Tibial nerve (tissue), 4 donors: ENCODE data around the gene BRSK2. TPM values are rescaled to one million over a fixed set of nuclear protein-coding genes. Genes with fewer than 3 reads are reported as not detected.

Source experiments
- DNase-seq, 2 donors: peaks; one replicate each; pipeline ENCODE4 v3.0.0-alpha.2; 2019; ENCODE audit warnings: low spot score in 2 of 2
- H3K27ac ChIP-seq, 4 donors: fragments of 200-600 bp; sonication (generic) in 3 of 4; one replicate each; pipeline ENCODE4 v1.5.1; 2017 to 2019; ENCODE audit warnings: mild to moderate bottlenecking in 1 of 4
- H3K27me3 ChIP-seq, 2 donors: fragments of 200-600 bp; sonication (generic) in 1 of 2; one replicate each; pipeline versions ENCODE4 v1.5.1 to v1.6.0; 2017 to 2019
- H3K36me3 ChIP-seq, 3 donors: fragments of 200-600 bp; sonication (generic); one replicate each; pipeline ENCODE4 v1.5.1; 2018 to 2019
- H3K4me1 ChIP-seq, 4 donors: fragments of 200-600 bp; sonication (generic) in 3 of 4; one replicate each; pipeline ENCODE4 v1.5.1; 2017 to 2019
- H3K4me3 ChIP-seq, 4 donors: fragments of 200-600 bp; sonication (generic) in 3 of 4; one replicate each; pipeline ENCODE4 v1.5.1; 2017 to 2019; ENCODE audit warnings: mild to moderate bottlenecking in 1 of 4, moderate library complexity in 1 of 4
- H3K9me3 ChIP-seq, 4 donors: fragments of 200-600 bp; sonication (generic) in 3 of 4; one replicate each; pipeline ENCODE4 v1.5.1; 2017 to 2019
- EP300 ChIP-seq, 2 donors: sonication (generic); formaldehyde crosslinking; IDR thresholded peaks; one replicate each; pipeline ENCODE4 v1.6.1; 2017; ENCODE audit warnings: antibody characterized with exemption in 2 of 2, mild to moderate bottlenecking in 1 of 2
- POLR2A ChIP-seq, 2 donors: fragments of 450-650 bp; IDR thresholded peaks; one replicate each; pipeline ENCODE4 v1.6.1; 2017; ENCODE audit warnings: antibody characterized with exemption in 2 of 2, mild to moderate bottlenecking in 2 of 2, moderate library complexity in 2 of 2
- WGBS, 2 donors: methylation state at CpG; one replicate each; pipeline ENCODE4 v1.1.5; 2018; 5-methylcytosine and 5-hydroxymethylcytosine counted together
- total RNA-seq, 4 donors: library from RNA; depleted of rRNA; stranded (reverse); fragments of >200 nt; gene quantifications; one replicate each; pipeline ENCODE4 v1.1.0, GENCODE V29; 2016
- TF ChIP-seq, protein P1 (sequence below), 5 experiments: fragments of 200-600 bp in 3 of 5; fragments of 450-650 bp in 2 of 5; sonication (generic) in 3 of 5; IDR thresholded peaks; one replicate each; pipeline ENCODE4 v1.5.1; 2016 to 2019; ENCODE audit warnings: antibody characterized with exemption in 5 of 5, mild to moderate bottlenecking in 3 of 5, moderate library complexity in 2 of 5

Gene BRSK2
- total RNA-seq, 4 donors from 2014 or later, result 2.4 to 7.8 (median 4.6) TPM

DNA sequence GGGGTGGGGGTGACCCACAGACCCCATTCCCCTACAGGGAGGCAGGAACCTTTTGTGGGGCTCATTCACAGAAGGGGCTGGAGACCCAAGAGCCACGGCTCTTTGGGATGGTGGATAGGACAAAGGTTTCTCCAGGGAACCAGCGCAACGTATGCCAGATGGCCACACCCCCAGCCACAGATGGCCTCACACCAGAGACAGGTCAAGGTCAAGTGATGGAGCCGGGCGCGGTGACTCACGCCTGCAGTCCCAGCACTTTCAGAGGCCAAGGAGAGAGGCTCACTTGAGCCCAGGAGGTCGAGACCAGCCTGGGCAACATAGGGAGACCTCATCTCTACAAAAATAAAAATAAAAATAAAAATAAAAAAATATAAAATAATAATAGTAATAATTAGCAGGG lies 17.1 kb upstream of the BRSK2 start:
- 79 to 84% methylated on average over 8 of the region's 8 CpGs for WGBS, 2 donors
- no peak overlapping the region for H3K4me3 ChIP-seq
- TF ChIP-seq EP300 (IDR thresholded peaks at IDR 0.05) (no peak), POLR2A (IDR thresholded peaks at IDR 0.05) (no peak)
- TF ChIP-seq, protein P1, sequence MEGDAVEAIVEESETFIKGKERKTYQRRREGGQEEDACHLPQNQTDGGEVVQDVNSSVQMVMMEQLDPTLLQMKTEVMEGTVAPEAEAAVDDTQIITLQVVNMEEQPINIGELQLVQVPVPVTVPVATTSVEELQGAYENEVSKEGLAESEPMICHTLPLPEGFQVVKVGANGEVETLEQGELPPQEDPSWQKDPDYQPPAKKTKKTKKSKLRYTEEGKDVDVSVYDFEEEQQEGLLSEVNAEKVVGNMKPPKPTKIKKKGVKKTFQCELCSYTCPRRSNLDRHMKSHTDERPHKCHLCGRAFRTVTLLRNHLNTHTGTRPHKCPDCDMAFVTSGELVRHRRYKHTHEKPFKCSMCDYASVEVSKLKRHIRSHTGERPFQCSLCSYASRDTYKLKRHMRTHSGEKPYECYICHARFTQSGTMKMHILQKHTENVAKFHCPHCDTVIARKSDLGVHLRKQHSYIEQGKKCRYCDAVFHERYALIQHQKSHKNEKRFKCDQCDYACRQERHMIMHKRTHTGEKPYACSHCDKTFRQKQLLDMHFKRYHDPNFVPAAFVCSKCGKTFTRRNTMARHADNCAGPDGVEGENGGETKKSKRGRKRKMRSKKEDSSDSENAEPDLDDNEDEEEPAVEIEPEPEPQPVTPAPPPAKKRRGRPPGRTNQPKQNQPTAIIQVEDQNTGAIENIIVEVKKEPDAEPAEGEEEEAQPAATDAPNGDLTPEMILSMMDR (IDR thresholded peaks at IDR 0.05), result no peak
- DNase-seq, result no peak
- H3K36me3 ChIP-seq, result no peaks in the 10 kb centered on the region
- no peak overlapping the region for H3K27ac ChIP-seq
- H3K9me3 ChIP-seq, result peaks cover 0 to 5% (median 0%) of the 10 kb centered on the region in 4 donors
- H3K4me1 ChIP-seq, result no peaks in the 10 kb centered on the region
- no peaks in the 10 kb centered on the region for H3K27me3 ChIP-seq

DNA sequence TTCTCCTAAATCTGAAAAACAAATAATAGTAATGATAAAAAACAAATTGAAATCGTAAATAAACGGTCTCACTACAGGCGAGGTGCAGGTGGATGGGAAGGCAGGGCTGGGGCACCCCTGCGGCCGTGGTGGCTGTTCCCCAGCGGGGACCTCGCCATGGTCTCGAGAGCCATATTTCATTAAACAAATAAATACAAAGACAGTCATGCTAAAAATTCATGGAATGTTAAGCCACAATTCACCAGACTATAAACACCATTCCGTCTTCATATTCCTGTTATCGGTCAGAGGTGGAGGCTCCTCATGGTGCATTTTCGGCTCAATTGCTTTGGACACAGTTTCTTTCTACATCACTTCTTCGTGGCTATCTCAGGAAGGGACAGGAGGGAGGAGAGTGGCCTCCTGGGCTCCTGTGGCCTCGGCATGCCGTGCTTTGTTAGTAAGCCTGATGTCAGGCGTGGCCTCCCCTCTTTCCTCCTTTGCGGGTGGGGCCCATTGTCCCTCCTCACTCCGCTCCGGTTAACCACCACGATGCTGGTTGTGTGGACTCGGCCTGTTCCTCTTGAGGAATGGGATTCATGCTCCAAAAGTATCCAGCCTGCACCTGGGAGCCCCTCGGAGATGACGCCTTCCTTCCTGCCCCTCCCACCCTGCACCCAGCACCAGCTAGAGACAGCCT lies 16.1 kb upstream of the BRSK2 start:
- Histone ChIP-seq H3K27ac (no peak overlapping the region), H3K9me3 (no peaks in the 10 kb centered on the region), H3K27me3 (no peaks in the 10 kb centered on the region), H3K36me3 (no peaks in the 10 kb centered on the region), H3K4me1 (no peaks in the 10 kb centered on the region), H3K4me3 (no peak overlapping the region)
- TF ChIP-seq POLR2A (IDR thresholded peaks at IDR 0.05) (no peak), EP300 (IDR thresholded peaks at IDR 0.05) (no peak)
- TF ChIP-seq, protein P1 (IDR thresholded peaks at IDR 0.05), result no peak
- DNase-seq, result no peak
- WGBS, 2 donors, result 53 to 56% methylated on average over 22 of the region's 22 CpGs

DNA sequence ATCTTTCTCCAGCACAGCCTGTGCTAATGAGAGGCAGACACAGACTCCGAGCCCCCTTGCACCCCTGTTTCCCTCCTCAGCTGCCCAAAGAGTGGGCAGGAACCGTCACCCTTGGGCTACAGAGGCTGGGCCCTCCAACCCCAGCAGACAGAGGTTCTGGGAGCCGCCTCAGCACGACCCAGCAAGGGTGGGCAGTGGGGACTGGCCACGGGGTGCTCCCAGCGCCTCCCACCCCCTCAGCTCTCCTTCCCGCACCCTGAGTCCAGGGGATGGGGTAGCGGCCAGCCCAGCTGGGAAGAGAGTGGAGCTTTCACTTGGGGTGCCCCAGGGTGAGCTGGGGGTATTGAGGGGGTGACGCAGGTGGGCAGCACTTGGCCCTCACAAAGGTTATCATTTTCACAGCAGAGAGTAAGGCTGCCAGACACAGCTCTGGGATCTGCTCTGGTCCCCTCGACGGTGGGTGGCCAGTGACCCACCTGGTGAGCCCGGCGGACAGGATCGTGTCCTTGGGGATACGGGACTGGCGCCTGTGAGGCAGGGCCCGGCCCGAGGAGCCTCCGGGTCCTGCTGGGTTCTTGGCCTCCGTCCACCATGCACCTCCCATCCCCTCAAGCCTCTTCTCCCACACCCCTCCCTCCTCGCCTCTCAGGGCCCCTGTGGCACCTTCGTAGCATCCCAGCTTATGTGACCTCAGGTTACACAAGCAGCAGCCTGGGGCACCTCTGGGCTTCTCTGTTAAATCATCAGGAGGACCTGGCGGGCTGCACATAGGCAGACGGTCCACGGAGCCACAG lies 14.4 kb upstream of the BRSK2 start:
- Histone ChIP-seq H3K4me3 (no peak overlapping the region), H3K4me1 (no peaks in the 10 kb centered on the region), H3K27me3 (no peaks in the 10 kb centered on the region), H3K27ac (no peak overlapping the region), H3K36me3 (no peaks in the 10 kb centered on the region), H3K9me3 (peaks cover 0 to 9% (median 0%) of the 10 kb centered on the region in 4 donors)
- WGBS, 2 donors, result 87 to 88% methylated on average over 25 of the region's 25 CpGs
- TF ChIP-seq EP300 (IDR thresholded peaks at IDR 0.05) (no peak), POLR2A (IDR thresholded peaks at IDR 0.05) (no peak)
- TF ChIP-seq, protein P1 (IDR thresholded peaks at IDR 0.05), result no peak
- no peak for DNase-seq

DNA sequence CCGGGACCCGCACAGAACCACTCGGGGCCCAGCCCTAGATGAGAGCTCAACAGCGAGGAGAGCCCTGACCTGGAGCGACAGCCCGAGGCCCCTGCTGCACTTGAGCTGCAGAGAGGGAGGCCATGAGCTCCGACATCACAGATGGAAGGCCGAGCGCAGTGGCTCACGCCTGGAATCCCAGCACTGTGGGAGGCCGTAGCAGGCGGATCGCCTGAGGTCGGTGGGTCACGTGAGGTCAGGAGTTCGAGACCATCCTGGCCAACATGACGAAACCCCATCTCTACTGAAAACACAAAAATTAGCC lies 13.8 kb upstream of the BRSK2 start:
- DNase-seq, result no peak
- Histone ChIP-seq H3K27me3 (no peaks in the 10 kb centered on the region), H3K4me1 (no peaks in the 10 kb centered on the region), H3K9me3 (peaks cover 0 to 11% (median 0%) of the 10 kb centered on the region in 4 donors), H3K27ac (no peak overlapping the region), H3K36me3 (no peaks in the 10 kb centered on the region), H3K4me3 (no peak overlapping the region)
- WGBS, 2 donors, result 86 to 88% methylated on average over 17 of the region's 17 CpGs
- TF ChIP-seq EP300 (IDR thresholded peaks at IDR 0.05) (no peak), POLR2A (IDR thresholded peaks at IDR 0.05) (no peak)
- TF ChIP-seq, protein P1 (IDR thresholded peaks at IDR 0.05), result no peak

DNA sequence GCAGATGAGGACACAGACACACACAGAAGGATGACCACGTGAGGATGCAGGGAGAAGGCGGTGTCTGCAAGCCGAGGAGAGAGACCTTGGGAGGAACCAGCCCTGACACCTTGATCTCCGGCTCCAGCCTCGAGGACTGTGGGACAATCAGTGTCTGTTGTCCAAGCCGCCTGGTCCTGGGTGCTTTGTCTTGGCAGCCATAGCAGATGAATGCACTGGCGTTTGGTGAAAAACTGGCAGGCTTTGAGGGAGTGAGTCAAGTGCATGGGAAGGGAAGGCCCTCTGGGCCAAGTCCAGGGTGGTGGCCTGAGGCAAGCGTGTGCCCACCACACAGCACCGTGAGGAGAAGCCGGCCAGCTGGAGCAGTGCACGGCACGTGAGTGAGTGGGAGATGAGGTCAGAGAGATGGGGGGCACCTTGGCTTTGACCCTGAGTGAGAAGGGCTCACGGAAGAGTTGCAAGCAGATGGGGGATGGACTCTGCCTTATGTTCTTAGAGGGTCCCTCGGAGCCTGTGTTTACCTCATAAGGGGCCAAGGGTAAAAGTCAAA lies 12.4 kb upstream of the BRSK2 start:
- TF ChIP-seq, protein P1 (IDR thresholded peaks at IDR 0.05), result no peak
- TF ChIP-seq POLR2A (IDR thresholded peaks at IDR 0.05) (no peak), EP300 (IDR thresholded peaks at IDR 0.05) (no peak)
- Histone ChIP-seq H3K4me3 (no peak overlapping the region), H3K36me3 (no peaks in the 10 kb centered on the region), H3K9me3 (peaks cover 0 to 11% (median 0%) of the 10 kb centered on the region in 4 donors), H3K4me1 (no peaks in the 10 kb centered on the region), H3K27me3 (no peaks in the 10 kb centered on the region), H3K27ac (no peak overlapping the region)
- DNase-seq, result no peak
- WGBS, 2 donors, result 62 to 66% methylated on average over 14 of the region's 14 CpGs
